Neuron (in vitro differentiated cells): Measurements from ENCODE around the gene PITHD1.
"Not testable (repeated sequence)": the region's sequence is repeated elsewhere in the genome, so short reads cannot be mapped to it uniquely, and the experiment has no call there.

ENCODE experiments used
- H2AFZ ChIP-seq: one replicate; pipeline ENCODE4 v1.6.1; 2013; ENCODE audit warnings: low read depth, mild to moderate bottlenecking, inconsistent platforms, low read length, moderate library complexity
- H3K27me3 ChIP-seq: one replicate; pipeline ENCODE4 v1.6.1; 2013; ENCODE audit warnings: low read length; ENCODE audit not compliant: insufficient read depth
- H3K36me3 ChIP-seq: one replicate; pipeline ENCODE4 v1.6.1; 2013; ENCODE audit warnings: low read length; ENCODE audit not compliant: insufficient read depth
- H3K4me1 ChIP-seq: one replicate; pipeline ENCODE4 v1.6.1; 2013; ENCODE audit warnings: low read length; ENCODE audit not compliant: insufficient read depth
- H3K4me3 ChIP-seq: 2 replicates; pipeline ENCODE4 v1.5.1; 2013; ENCODE audit warnings: mild to moderate bottlenecking, low read length, moderate library complexity
- H3K9me3 ChIP-seq: one replicate; pipeline ENCODE4 v1.6.1; 2013; ENCODE audit warnings: low read length

Gene PITHD1

GRCh38 chr1:23807453-23807852 lies 29.2 kb downstream of the PITHD1 start:
- H3K4me3 ChIP-seq = no peak overlapping the region
- peaks cover 30% of the 10 kb centered on the region for H3K36me3 ChIP-seq
- no peaks in the 10 kb centered on the region for H3K27me3 ChIP-seq
- H3K4me1 ChIP-seq = no peaks in the 10 kb centered on the region
- no peak overlapping the region for H2AFZ ChIP-seq
- no peaks in the 10 kb centered on the region for H3K9me3 ChIP-seq

DNA sequence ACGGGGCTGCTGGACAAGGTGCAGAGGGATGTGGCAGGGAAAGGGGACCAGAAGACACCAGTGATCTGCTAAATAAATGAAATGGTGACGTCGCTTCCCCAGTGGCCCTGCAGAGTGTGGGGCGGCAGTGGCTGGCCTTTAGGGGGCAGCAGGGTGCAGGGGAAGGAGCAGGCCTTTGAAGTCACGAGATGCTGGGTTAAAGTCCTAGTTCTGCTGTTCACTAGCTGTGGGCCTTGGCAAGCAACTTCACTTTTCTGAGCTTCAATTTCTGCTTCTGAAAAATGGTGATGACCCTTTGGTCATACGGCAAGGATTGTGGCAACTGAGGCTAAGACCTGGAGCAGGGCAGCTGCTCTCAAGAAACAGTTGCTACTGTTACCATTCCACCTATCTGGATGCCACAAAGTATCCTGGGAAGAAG lies 31.5 kb downstream of the PITHD1 start:
- no peak overlapping the region for H2AFZ ChIP-seq
- H3K9me3 ChIP-seq = no peaks in the 10 kb centered on the region
- H3K27me3 ChIP-seq = no peaks in the 10 kb centered on the region
- no peaks in the 10 kb centered on the region for H3K4me1 ChIP-seq
- H3K36me3 ChIP-seq = peaks cover 36% of the 10 kb centered on the region
- no peak overlapping the region for H3K4me3 ChIP-seq

DNA sequence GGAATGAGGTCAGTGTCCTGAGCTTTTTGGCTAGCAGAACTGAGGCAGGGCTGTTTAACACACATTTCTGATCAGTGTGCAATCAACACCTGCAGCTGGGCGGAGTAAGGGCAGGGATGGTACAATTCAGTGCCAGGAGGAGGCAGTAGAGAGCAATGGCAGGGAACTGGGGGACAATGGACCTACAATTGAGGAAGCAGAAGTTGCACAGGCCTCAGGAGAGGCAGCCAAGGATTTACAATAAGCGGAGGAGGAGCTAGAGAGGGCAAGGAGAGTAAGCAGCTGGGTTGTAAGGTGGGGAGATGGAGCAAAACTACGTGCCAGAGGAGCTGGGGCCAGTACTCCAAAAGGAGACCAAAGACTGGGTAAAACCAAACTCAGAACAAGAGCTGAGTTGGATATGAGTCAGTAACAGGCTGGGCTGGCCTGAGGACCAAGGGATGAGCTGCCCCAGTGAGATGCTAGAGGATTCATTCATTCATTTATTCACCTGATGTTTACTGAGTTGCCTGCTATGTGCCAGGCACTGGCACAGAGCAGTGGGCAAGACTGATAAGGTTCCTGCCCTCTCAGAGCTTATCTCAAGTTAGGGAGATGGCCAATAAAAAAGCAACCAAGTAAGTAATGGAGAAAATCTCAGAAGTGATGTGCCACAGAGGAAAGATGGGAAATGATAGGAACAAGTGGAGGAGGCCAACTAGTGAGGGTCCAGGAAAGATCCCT lies 32.8 kb downstream of the PITHD1 start:
- H3K9me3 ChIP-seq = no peaks in the 10 kb centered on the region
- H3K36me3 ChIP-seq = peaks cover 38% of the 10 kb centered on the region
- H3K4me1 ChIP-seq = no peaks in the 10 kb centered on the region
- no peak overlapping the region for H2AFZ ChIP-seq
- no peak overlapping the region for H3K4me3 ChIP-seq
- no peaks in the 10 kb centered on the region for H3K27me3 ChIP-seq

GRCh38 chr1:23814016-23814415 lies 35.8 kb downstream of the PITHD1 start:
- Histone ChIP-seq H3K36me3 (peaks cover 40% of the 10 kb centered on the region), H3K4me1 (no peaks in the 10 kb centered on the region), H3K27me3 (no peaks in the 10 kb centered on the region), H3K9me3 (no peaks in the 10 kb centered on the region), H3K4me3 (no peak overlapping the region), H2AFZ (no peak overlapping the region)

DNA sequence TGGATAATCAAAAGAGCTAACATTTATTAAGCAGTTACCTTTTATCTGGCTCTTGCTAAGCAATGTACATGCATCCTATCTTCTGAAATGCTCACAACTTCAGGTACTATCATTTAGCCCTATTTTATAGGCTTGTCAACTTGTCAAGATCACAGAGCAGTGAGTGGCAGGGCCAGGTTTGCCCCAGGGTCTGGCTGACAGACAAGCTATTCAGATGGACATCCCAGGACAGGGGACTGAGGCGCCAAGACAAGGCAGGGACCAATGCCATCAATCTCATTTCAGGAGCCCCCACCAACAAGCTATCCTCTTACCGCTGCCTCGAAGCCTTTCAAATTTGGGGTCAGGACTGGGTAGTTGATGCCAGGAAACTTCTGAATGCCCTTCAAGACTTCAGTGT lies 38.1 kb downstream of the PITHD1 start:
- Histone ChIP-seq H3K4me3 (no peak overlapping the region), H3K27me3 (no peaks in the 10 kb centered on the region), H3K4me1 (no peaks in the 10 kb centered on the region), H3K36me3 (peaks cover 37% of the 10 kb centered on the region), H2AFZ (no peak overlapping the region), H3K9me3 (no peaks in the 10 kb centered on the region)

- Histone ChIP-seq H3K36me3 (peaks cover 36% of the 10 kb centered on the region), H3K9me3 (no peaks in the 10 kb centered on the region), H2AFZ (no peak overlapping the region), H3K4me3 (no peak overlapping the region), H3K27me3 (no peaks in the 10 kb centered on the region), H3K4me1 (no peaks in the 10 kb centered on the region)
Measured at GRCh38 chr1:23816906-23817305, 38.7 kb downstream of the PITHD1 start.

DNA sequence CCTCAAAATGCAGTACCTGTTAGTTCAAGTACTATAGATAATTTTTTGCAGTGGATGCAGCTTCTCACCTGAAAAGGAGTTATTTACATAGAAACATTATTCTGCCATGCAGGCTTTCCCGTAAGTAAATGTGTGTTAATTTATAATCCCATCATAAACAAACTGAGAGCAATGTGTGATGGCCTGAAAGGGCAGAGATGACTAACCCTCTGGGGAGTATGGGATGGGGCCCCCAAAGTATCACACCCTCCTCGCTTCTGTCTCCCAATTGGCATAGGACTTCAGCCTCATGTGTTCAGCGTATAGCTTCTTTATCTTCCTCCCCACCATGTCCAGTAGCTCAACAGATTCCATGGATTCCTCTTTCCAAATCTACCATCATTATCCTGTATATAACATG lies 39.4 kb downstream of the PITHD1 start:
- Histone ChIP-seq H3K4me3 (no peak overlapping the region), H3K9me3 (no peaks in the 10 kb centered on the region), H3K27me3 (no peaks in the 10 kb centered on the region), H3K36me3 (peaks cover 31% of the 10 kb centered on the region), H2AFZ (no peak overlapping the region), H3K4me1 (no peaks in the 10 kb centered on the region)

DNA sequence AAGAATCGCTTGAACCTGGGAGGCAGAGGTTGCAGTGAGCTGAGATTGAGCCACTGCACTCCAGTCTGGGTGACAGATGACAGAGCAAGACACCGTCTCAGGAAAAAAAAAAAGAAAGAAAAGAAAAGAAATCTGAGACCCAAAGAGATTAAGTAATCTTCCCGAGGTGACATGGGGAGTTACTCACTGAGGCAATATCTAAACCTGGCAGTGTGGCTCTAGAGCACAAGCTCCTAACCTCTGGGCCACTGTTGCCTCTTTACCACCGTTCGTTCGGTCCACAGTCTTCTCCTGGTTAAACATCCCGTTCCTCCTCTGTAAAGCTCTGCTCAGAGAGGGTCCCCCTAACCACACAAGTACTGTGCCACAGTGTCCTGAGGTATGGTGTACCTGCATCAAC lies 45.5 kb downstream of the PITHD1 start:
- H3K4me3 ChIP-seq = no peak overlapping the region

GRCh38 chr1:23824711-23825075 lies 46.5 kb downstream of the PITHD1 start:
- peak overlapping the region; percentile 73 for H2AFZ ChIP-seq
- no peaks in the 10 kb centered on the region for H3K36me3 ChIP-seq
- peak overlapping the region; percentile 96 for H3K4me3 ChIP-seq
- H3K27me3 ChIP-seq = no peaks in the 10 kb centered on the region
- H3K4me1 ChIP-seq = peaks cover 8% of the 10 kb centered on the region
- H3K9me3 ChIP-seq = no peaks in the 10 kb centered on the region

More for the DNA sequence above, 45.5 kb downstream of the PITHD1 start:
- H3K36me3 ChIP-seq = no peaks in the 10 kb centered on the region
- no peaks in the 10 kb centered on the region for H3K9me3 ChIP-seq
- no peak overlapping the region for H2AFZ ChIP-seq
- H3K27me3 ChIP-seq = no peaks in the 10 kb centered on the region
- peaks cover 8% of the 10 kb centered on the region for H3K4me1 ChIP-seq

DNA sequence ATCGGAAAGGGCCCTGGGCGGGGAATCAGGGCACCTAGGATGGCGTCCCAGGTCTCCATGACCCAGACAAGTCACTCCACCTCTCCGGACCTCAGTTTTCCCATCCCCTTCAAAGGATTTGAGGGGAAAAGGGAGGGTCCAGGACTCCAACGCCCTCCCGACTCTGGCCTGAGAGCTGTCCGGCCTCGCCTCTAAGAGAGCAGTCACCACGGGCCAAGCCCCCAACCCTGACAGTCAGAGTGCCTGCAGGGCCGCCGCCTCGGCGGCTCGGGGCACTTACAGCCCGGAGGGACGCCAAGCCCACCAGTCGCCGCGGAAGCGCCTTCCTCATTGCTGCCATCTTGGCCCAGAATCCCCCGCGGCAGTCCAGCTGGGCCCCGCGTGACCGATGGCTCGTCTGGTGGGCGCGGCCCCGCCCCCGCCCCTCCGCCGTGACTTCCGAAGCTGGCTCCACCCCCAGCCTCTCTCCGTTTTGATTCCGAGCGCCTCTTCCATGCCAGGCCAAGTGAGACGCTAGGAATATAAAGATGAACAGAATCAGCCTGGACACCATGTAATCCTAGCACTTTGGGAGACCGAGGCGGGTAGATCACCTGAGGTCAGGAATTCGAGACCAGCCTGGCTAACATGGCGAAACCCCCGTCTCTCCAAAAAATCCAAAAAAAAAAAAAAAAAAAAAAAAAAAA lies 47.0 kb downstream of the PITHD1 start, which contains the start of gene HMGCL:
TSS of gene HMGCL (minus strand) at position 354 of the 686 bp plus-strand sequence. CDS start at position 340, 14 bp downstream.
- Histone ChIP-seq H3K36me3 (no peaks in the 10 kb centered on the region), H3K4me1 (peaks cover 8% of the 10 kb centered on the region), H3K27me3 (no peaks in the 10 kb centered on the region), H3K9me3 (no peaks in the 10 kb centered on the region), H2AFZ (peak within 1 kb of the TSS; percentile 73), H3K4me3 (peak within 1 kb of the TSS; percentile 96)

GRCh38 chr1:23825762-23826522 lies 47.7 kb downstream of the PITHD1 start:
- H3K4me1 ChIP-seq = peaks cover 11% of the 10 kb centered on the region
- H3K4me3 ChIP-seq = peak overlapping the region; percentile 96
- no peaks in the 10 kb centered on the region for H3K27me3 ChIP-seq
- no peaks in the 10 kb centered on the region for H3K36me3 ChIP-seq
- H2AFZ ChIP-seq = peak overlapping the region; percentile 66
- H3K9me3 ChIP-seq = no peaks in the 10 kb centered on the region

- peaks cover 11% of the 10 kb centered on the region for H3K4me1 ChIP-seq
- not testable (repeated sequence) for H2AFZ ChIP-seq, H3K36me3 ChIP-seq, H3K9me3 ChIP-seq, H3K27me3 ChIP-seq, H3K4me3 ChIP-seq
Measured at GRCh38 chr1:23826590-23826989, 48.4 kb downstream of the PITHD1 start.

DNA sequence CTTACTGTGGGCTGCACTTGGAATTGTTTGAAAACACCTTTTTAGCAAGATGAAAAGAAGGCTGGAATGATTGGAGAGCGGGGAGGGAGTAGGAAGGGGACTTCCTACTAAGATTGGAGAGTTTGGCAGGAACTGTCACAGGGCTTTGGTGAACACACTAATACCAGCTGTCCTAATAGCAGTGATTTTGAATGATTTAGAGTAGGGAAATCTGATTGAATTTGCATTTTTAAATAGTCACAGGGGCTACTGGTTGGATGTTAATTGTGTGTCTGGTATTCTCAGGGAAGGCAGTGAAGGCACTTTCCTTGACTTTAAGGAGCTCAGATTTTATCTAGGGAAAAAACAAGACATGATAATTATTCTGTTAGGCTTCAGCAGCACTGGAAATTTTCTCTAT lies 49.5 kb downstream of the PITHD1 start:
- Histone ChIP-seq H3K4me1 (peaks cover 11% of the 10 kb centered on the region), H3K36me3 (no peaks in the 10 kb centered on the region), H3K4me3 (no peak overlapping the region), H3K27me3 (no peaks in the 10 kb centered on the region), H2AFZ (no peak overlapping the region), H3K9me3 (no peaks in the 10 kb centered on the region)
